ENCODE data around the gene LTO1.
"Not testable (repeated sequence)": the region's sequence is repeated elsewhere in the genome, so short reads cannot be mapped to it uniquely, and the experiment has no call there.

LTO1 gene

DNA sequence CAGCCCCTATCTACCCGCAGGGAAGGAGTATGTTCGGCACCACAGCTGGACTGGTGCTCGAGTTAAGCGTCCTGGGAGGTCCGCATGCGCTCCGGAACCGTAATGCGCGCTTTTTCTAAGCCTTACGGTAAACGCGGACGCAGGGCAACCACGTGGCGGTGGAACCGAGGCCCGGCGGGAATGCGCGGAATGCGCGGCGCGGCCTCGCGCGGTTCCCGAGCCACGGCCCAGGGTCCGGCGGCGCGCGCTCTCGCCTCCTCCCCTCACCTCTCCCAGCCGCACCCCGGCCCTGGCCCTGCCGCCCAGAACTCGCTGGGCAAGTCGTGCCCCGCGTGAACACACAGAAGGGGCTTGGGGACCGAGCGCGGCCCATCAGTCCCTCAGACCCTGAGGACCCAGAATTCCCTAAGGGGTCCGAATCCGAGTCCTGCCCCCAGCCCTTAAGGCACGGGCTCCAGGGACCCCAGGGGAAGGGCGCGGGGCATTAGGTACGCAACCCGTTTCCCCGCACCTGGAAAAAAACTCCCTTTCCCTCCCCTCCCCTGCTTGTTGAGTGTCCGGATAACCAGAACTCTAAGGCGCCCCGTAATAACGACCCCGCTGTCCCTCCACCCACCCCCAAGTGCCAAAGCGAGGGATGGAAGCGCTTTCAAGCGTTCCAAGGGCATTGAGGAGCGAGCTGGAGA, 38.5 kb downstream of the LTO1 start:
- DNase-seq (ENCODE audit: extremely low read depth in 1 of 2, low read depth in 1 of 2): no peak

DNA sequence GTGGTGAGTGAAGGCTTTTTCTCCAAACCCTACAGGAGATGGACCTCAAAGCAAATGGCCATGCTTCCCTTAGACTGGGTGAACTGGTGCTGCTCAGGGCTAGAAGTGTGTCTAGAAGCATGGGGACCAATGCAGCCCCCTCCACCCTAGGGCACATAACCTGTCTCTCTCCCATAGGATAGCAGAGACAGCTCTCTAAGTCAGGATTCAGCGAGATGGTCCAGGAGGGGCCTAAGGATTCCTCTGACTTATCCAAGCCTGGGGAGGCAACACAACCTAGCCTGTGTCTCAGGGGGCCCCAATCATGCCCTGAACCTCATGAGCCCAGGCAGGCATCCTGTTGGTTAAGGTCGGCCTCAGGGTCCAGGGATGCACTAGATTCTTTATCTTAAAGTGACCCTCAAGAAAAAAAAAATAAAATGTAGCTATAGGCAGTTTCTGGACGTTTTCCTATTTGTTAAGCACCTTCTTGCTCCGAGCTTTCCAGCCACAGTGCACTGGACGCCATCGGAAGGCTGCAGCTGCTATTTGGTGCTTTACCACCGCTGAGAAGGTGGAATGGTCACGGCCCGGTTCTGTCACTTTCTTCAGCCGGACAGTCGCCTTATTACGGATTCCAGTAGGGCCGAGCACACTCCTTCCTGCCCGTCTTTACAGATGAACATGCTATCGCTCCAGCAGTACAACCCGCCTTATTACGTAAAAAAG, 39.2 kb downstream of the LTO1 start:
- no peak for DNase-seq (ENCODE audit: extremely low read depth in 1 of 2, low read depth in 1 of 2)

DNA sequence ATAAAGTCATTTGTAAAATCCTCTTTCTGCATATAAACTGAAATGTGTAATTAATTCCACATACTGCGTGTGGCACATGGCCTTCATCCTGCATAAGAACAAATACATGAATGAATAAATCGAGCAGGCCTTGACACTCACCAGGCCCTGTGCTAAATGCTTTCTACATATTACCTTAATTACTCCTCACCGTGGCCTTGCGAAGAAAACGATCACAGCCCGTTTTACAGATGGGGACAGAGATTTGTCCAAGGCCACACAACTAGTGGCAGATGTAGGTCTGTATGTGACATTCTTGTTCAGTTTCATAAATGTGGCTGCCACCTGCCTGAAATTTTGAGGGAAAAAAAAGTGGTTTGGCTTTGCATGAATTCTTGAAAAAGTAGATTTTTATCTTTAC, 40.0 kb downstream of the LTO1 start:
- no peak for DNase-seq (ENCODE audit: extremely low read depth in 1 of 2, low read depth in 1 of 2)

DNA sequence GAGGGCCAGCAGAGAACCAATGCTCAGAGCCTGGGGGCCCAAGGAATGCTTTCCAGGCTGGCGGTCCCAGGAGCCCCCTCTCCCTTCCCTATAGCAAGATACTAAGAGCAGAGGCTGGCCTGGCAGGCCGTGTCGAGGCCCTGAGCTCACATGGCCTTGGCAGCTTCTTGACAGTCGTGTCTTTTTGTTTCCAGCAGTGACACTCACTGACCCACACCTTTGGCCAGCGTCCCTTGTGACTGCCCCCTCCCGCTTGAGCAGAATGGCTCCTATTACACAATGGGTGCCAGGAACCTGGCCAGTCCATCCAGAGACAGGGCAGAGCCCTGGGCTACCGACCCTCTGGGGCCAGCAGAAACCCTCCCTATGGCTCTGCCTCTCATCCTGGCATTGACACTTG, 40.6 kb downstream of the LTO1 start:
- no peak for DNase-seq (ENCODE audit: extremely low read depth in 1 of 2, low read depth in 1 of 2)

DNA sequence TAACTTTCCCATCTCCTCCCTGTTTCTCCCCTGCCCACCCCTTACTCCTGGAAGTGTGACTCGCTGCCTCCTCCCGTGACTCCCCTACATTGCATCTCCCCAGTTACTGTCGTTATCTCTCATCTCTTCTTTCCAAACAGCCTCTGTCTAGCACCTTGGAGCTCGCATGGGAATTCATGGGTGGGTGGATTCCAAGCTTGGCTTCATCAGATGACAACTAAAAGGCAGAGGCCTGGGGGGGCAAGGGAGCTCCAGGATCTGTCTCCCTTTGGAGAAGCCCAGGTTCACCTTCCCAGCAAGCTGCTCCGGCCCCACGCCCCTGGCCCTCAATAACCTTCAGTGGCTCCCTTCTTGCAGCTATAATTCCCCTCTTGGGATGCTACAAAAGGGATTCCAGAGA, 41.1 kb downstream of the LTO1 start:
- DNase-seq (ENCODE audit: extremely low read depth in 1 of 2, low read depth in 1 of 2): no peak

DNA sequence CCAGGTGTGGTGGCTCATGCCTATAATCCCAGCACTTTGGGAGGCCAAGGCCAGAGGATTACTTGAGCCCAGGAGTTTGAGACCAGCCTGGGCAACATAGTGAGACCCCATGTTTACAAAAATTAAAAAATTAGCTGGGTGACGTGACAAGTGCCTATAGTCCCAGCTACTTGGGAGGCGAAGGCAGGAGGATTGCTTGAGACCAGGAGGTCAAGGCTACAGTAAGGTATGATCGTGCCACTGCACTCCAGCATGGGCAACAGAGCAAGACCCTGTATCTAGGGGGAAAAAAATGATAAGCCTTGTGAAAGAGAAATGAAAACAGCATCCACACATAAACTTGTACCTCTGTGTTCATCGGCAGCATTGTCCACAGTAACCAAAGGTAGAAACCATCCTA, 42.3 kb downstream of the LTO1 start:
- no peak for DNase-seq (ENCODE audit: extremely low read depth in 1 of 2, low read depth in 1 of 2)

DNA sequence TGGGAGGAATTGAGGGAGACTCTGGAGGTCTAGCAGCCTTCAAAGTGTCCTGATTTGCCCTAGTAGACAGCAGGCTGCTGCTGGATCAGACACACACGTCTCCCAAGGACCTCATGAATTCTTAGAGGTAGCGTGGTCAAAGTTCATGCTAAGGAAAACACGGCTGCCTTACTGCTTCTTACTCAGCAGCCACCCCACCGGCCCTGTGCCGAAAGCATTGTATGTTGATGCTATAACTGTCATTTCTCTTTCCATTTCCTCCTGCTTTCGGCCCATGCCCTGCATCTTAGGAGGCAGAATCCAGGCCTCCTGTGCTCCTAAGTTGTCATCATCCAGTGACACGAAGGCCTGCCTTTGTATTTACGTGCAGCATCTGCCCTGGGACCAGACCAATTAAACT, 44.7 kb downstream of the LTO1 start:
- no peak for DNase-seq (ENCODE audit: extremely low read depth in 1 of 2, low read depth in 1 of 2)

DNA sequence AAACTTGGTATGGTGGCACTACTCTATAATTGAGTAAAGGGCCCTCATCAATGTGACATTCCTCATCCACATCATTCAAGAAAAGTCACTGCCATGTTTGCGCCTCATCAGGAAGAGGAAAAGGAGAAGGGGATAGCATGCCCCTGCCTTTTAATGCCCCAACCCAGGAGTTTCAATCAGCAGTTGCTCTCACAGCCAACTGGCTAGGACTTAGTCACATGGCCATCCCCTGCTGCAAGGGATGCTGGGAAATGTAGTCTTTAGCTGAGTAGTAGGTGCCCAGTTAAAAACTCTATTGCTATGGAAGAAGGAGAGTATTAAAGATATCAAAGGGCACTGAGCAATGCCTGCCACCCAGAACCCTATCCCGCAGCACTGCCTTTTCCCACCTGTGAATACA, 45.1 kb downstream of the LTO1 start:
- DNase-seq (ENCODE audit: extremely low read depth in 1 of 2, low read depth in 1 of 2): no peak

DNA sequence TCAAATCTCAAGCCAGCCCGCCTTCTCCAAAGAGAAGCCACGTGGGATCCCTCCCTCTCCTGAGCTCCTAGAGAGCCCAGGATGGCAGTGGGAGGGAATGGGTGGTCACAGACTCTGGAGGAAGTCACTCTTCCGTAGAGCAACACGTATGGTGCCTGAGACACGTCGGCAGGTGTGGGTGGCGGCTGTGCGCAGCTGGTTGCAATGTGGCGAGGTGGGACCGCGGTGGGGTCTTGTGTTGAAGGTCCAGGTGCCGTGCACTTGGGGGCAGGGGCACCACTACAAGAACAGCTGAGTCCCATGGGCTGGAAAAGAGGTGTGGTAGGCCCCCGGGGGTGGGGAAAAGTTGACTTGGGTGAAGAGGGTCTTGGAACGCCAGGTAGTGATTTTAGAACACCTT, 47.6 kb downstream of the LTO1 start:
- DNase-seq (ENCODE audit: extremely low read depth in 1 of 2, low read depth in 1 of 2): no peak

DNA sequence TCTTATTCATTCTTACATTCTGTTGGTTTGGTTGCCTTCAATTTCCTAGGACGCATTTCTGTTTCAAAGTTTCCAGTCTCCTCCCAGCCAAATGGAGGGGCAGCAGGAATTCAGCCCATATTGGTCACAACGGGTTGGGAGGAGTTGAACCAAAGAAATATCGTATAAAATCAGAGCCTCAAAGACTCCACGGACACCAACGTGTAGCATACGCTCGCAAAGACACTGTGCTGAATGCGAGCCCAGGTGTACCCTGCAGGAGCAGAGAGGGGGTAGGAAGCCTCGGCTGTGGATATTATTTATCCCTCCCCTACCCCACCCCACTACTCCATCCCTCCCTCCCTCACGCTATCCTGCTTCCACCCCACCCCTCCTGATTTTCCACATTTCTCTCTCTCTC, 49.7 kb downstream of the LTO1 start:
- no peak for DNase-seq (ENCODE audit: extremely low read depth in 1 of 2, low read depth in 1 of 2)

DNA sequence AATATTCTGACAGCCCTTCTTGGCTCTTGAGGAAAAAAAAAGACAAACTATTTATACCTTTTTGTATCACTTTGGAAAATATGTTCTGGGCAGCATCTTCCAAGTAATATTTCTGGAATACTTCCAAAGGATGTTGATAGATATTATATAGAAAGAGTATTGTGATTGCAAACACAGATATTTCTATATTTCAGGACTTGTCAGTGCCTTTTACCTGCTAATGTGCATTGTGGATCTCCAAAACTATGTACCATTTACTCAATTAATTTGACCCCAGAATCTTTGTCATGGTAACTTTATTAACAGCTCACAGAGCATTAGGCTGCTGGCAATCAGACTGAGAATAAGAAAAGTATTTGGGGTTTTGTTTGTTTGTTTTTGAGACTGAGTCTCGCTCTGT, 50.9 kb downstream of the LTO1 start:
- no peak for DNase-seq (ENCODE audit: extremely low read depth in 1 of 2, low read depth in 1 of 2)

DNA sequence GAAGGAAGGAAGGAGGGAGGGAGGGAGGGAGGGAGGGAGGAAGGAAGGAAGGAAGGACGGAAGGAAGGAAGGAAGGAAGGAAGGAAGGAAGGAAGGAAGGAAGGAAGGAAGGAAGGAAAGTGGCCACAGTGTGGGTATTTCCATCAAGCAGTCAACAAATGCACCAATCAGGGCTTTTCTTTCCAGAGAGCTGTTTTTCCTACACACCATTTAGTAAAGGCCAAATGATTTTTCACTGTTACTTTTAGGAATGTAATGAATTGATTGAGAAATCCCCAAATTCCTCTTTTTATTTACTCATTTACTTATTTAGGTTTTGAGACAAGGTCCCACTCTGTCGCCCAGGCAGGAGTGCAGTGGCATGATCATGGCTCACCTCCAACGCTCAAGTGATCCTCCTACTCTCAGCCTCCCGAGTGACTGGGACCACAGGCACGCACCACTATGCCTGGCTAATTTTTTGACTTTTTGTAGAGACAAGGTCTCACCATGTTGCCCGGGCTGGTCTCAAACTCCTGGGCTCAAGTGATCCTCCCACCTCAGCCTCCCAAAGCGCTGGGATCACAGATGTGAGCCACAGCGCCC, 53.0 kb downstream of the LTO1 start:
- DNase-seq (ENCODE audit: extremely low read depth in 1 of 2, low read depth in 1 of 2): not testable (repeated sequence)

DNA sequence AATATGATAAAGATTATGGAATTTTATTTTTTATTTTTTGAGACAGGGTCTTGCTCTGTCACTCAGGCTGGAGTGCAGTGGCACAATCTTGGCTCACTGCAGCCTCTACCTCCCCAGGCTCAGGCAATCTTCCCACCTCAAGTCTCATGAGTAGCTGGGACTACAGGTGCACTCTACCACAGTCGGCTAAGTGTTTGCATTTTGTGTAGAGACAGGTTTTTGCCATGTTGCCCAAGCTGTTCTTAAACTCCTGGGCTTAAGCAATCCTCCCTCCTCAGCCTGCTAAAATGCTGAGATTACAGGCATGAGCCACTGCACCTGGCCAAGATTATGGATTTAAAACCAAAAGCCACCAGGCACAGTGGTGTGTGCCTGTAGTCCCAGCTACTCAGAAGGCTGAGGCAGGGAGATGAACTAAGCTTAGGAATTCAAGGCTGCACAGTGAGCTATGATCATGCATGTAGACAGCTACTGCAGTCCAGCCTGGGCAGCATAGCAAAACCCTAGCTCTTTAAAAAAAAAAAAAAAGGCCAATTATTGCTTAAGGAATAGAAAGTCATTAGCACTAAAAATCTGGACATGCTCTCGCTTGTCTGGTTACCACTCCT, 54.4 kb downstream of the LTO1 start:
- DNase-seq (ENCODE audit: extremely low read depth in 1 of 2, low read depth in 1 of 2): no peak

DNA sequence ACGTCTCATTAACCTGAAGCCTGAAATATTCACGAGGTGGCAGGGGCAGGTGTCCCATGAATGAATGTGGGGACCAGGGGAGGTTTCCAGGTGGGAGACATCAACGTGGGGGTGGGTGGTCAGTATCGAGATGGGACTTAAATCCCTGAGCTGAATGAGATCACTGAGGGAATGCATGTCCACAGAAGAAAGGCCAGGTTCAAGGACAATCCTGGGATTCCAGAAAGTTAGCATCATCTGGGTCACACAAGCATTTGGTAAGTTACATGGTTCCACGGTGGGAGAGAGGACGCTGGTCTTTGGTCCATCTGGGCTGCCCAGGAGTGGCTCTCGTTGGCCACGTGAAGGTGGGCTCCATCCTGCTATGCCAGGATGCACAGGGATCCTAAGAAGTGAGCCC, 56.9 kb downstream of the LTO1 start:
- DNase-seq (ENCODE audit: extremely low read depth in 1 of 2, low read depth in 1 of 2): no peak

DNA sequence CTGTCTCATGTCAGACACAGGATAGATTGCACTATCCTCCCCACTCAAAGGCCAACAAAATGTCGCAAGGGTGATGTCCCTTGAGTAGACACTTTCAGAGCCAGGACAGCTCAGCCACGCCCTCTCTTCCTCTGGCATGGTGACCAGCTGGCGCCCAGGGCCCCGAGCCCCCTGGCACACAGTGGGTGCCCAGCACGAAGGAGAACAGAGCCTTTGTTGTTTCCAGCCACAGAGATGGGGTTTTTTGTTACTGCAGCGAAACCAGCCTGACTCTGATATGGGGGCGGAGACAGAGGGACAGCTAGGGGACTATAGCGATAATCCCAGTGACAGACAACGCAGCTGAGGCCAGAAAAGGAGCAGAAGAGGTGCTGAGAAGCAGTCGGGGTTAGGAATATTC, 57.5 kb downstream of the LTO1 start:
- no peak for DNase-seq (ENCODE audit: extremely low read depth in 1 of 2, low read depth in 1 of 2)

DNA sequence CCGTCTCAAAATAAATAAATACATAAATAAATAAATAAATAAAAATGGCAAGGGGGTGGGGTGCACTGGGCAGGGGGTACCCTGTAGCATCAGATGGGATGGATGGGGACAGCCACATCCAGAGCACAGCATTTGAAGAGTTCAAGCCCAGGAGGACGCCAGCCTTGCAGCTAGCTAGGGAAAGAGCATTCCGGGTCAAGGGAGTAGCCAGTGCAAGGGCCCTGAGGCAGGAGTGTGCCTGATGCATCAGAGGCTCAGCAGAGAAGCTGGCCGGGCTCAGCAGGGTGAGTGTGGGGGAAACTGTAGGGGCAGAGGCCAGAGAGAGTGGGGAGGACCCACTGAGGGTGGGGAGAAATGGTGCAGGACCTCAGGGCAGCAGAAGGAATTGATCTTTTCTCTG, 57.9 kb downstream of the LTO1 start:
- no peak for DNase-seq (ENCODE audit: extremely low read depth in 1 of 2, low read depth in 1 of 2)

All from activated CD8-positive, alpha-beta memory T cell treated with anti-CD3 and anti-CD28 coated beads for 1 hour (primary cell).